ENCODE results near the gene CDK5RAP1.
A peak's percentile ranks its signal among the peaks of the same experiment; 100 is the strongest.

CDK5RAP1 gene

GRCh38 chr20:33401184-33401920 lies at the start of gene CDK5RAP1:
TSS of gene CDK5RAP1 (minus strand) at chr20:33401519. CDS start at chr20:33397064, 4,455 bp downstream.
- DNase-seq (ENCODE audit: low read depth, low spot score), result peak; percentile 92
- in situ Hi-C loops (cut with HindIII; ENCODE audit: low sequenced_read_pairs), result no loop called here
- no peak for TF ChIP-seq CTCF (IDR thresholded peaks at IDR 0.05; ENCODE audit: low read depth, low read length)
- H3K4me3 ChIP-seq (ENCODE audit: low read depth, low read length), result peak within 1 kb of the TSS; percentile 98

DNA sequence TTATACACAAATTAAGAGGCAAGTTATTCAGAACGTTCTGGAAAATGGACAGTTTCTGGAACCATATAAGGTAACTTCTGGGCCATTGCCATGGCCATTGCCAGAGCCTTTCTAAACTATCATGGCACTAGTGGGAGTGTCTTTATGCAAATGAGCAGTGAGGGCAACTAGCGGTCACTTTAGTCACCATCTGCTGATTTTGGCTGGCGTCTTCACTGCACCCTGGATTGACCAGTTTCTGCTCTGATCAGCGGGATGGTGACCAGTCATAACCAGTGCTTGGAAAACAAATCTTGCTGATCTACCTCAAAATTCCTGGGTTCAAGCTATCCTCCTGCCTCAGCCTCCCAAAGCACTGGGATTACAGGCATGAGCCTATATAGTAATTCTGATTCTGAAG lies 49.5 kb upstream of the CDK5RAP1 start:
- DNase-seq (ENCODE audit: low read depth, low spot score), result no peak
- no peak for TF ChIP-seq CTCF (IDR thresholded peaks at IDR 0.05; ENCODE audit: low read depth, low read length)
- in situ Hi-C loops (cut with HindIII; ENCODE audit: low sequenced_read_pairs), result no loop called here
- H3K4me3 ChIP-seq (ENCODE audit: low read depth, low read length), result no peak overlapping the region

DNA sequence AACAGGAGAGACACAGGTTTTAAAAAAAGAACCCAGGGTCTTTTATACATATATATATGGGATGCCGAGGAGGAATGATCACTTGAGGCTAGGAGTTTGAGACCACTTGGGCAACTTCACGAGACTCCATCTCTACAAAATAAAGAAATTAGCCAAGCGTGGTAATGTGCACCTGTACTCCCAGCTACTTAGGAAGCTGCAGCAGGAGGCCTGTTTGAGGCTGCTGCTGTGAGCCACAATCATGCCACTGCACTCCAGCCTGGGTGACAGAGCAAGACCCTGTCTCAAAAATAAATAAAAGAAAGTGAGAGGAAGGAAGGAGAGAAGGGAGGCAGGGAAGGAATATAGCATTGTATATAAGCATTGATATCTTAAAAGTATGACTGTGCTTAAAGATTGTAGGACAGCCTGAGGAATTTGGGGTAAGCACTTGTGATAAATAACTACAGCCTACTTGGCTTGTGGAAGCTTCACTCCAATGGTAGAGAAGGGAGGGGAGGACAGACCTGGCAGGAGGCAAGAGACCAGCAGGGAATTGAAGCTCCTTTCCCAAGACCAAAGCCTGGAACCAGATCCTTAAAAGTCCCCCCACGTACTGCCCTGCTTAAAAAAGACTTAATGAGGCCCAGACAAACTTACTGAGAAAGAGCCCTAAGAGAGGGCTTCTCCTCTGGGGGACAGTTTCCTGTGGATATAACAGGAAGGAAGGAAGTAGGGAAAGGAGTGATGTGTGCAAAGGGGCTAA lies 44.7 kb upstream of the CDK5RAP1 start:
- in situ Hi-C loops (cut with HindIII; ENCODE audit: low sequenced_read_pairs), result no loop called here
- TF ChIP-seq CTCF (IDR thresholded peaks at IDR 0.05; ENCODE audit: low read depth, low read length), result no peak
- no peak overlapping the region for H3K4me3 ChIP-seq (ENCODE audit: low read depth, low read length)
- no peak for DNase-seq (ENCODE audit: low read depth, low spot score)

DNA sequence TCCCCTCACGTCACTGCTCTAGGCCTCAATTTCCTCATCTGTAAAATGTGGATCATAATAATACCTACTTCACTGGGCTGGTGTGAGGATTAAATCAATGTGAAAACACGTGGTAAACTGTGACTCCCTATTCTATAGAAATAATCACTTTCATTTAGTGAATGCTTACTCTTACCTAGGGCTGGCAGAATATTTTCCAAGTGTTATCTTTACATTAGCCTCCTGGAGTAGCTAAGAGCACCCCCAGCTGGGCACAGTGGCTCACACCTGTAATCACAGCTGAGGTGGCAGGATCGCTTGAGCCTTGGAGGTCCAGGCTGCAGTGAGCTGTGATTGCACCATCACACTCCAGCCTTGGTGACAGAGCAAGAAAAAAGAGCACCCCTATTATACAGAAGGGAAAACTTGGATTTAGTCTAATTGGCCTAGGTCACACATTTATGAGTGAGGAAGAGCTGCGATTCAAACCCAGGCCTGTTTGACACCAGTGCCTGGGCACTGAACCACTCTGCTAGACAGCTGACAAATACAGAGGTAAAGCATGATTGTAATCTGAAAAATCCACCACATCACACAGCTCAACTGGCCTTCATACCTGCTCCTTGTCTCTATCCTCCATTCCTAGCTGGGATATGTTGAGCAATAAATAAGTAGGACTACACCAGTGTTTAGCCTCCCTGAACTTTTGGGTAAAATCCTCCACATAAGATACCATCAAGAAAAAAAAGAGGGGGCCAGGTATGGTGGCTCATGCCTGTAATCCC lies 43.7 kb upstream of the CDK5RAP1 start:
- DNase-seq (ENCODE audit: low read depth, low spot score), result no peak
- no peak overlapping the region for H3K4me3 ChIP-seq (ENCODE audit: low read depth, low read length)
- in situ Hi-C loops (cut with HindIII; ENCODE audit: low sequenced_read_pairs), result no loop called here
- no peak for TF ChIP-seq CTCF (IDR thresholded peaks at IDR 0.05; ENCODE audit: low read depth, low read length)

DNA sequence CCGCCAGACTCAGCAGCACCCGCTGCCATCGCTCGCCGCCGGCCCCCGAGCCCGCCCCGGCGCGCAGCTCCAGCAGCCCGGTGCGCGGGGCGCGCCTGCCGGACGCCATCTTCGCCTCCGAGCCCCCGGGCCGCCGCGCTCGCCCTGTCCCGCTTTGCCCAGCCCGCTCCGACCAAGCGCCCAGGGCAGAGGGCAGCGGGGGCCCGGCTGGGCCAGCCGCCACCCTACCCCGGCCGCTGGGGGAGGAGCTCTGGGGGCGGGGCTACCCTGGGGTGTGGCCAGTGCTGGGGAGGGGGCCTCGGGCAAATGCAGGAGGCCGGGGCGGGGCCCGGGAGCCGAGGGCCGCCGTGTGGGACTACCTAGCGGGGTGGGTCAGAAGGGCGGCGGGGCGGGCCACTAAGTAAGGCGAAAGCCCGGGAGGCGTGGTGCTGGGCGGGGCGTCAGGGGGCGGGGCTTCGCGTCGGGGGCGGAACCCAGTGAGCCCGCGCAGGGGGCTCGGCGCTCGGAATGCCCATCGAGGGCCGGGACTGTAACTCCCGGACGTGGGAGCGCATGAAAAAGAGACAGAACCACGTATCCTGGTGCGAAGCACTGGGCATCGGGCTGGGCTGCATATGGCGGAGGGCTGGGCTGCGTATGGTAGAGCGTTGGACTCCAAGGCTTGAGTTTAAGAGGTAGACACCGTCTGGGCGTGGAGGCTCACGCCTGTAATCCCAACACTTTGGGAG lies 42.4 kb upstream of the CDK5RAP1 start, which contains the start of gene SNTA1:
Gene SNTA1, minus strand, starts transcription at position 252 of the 728 bp plus-strand sequence. Its CDS starts 143 bp downstream, at position 109.
- in situ Hi-C loops (cut with HindIII; ENCODE audit: low sequenced_read_pairs), result no loop called here
- peak; percentile 69 for DNase-seq (ENCODE audit: low read depth, low spot score)
- no peak for TF ChIP-seq CTCF (IDR thresholded peaks at IDR 0.05; ENCODE audit: low read depth, low read length)
- peak within 1 kb of the TSS; percentile 64 for H3K4me3 ChIP-seq (ENCODE audit: low read depth, low read length)

Data from astrocyte of the spinal cord (primary cell).